OCI-LY1 (cell line): ENCODE data around the gene LIMA1.
"Not testable (repeated sequence)": the region's sequence is repeated elsewhere in the genome, so short reads cannot be mapped to it uniquely, and the experiment has no call there.

ENCODE experiments used
- H2AFZ ChIP-seq: fragments of 200-600 bp; sonication (generic), shearing (Covaris generic); 2 replicates; pipeline ENCODE4 v1.6.0; 2014; ENCODE audit warnings: antibody characterized with exemption, mild to moderate bottlenecking, low read length
- H3F3A ChIP-seq: fragments of 200-600 bp; sonication (generic), shearing (Covaris generic); 2 replicates; pipeline ENCODE4 v1.6.0; 2014; ENCODE audit warnings: mild to moderate bottlenecking, antibody characterized with exemption, low read length, moderate library complexity; ENCODE audit not compliant: insufficient read depth
- H3K27ac ChIP-seq: fragments of 200-600 bp; sonication (generic); 2 replicates; pipeline ENCODE4 v1.5.1; 2014; ENCODE audit warnings: low read length, mixed run types, mild to moderate bottlenecking, low read depth; ENCODE audit not compliant: poor library complexity, severe bottlenecking
- H3K27me3 ChIP-seq: fragments of 200-600 bp; sonication (generic); 2 replicates; pipeline ENCODE4 v1.6.0; 2014; ENCODE audit warnings: antibody characterized with exemption, mild to moderate bottlenecking, low read length, moderate library complexity; ENCODE audit not compliant: insufficient read depth
- H3K36me3 ChIP-seq: fragments of 200-600 bp; sonication (generic); 2 replicates; pipeline ENCODE4 v1.6.1; 2014; ENCODE audit warnings: mild to moderate bottlenecking, antibody characterized with exemption, low read length, moderate library complexity, mixed read lengths; ENCODE audit not compliant: insufficient read depth
- H3K4me1 ChIP-seq: fragments of 200-600 bp; sonication (generic); 2 replicates; pipeline ENCODE4 v1.5.1; 2014; ENCODE audit warnings: mild to moderate bottlenecking, low read length, moderate library complexity; ENCODE audit not compliant: insufficient read depth, severe bottlenecking
- H3K4me2 ChIP-seq: fragments of 200-600 bp; sonication (generic), shearing (Covaris generic); 2 replicates; pipeline ENCODE4 v1.6.1; 2014; ENCODE audit warnings: low read length
- H3K4me3 ChIP-seq: fragments of 200-600 bp; sonication (generic); 2 replicates; pipeline ENCODE4 v1.5.1; 2014; ENCODE audit warnings: low read length, low read depth, mild to moderate bottlenecking, mixed read lengths; ENCODE audit not compliant: poor library complexity, severe bottlenecking
- H3K79me2 ChIP-seq: fragments of 200-600 bp; shearing (Covaris generic); 2 replicates; pipeline ENCODE4 v1.6.1; 2016; ENCODE audit warnings: mixed run types, low read length, mixed read lengths; ENCODE audit not compliant: insufficient read depth
- H3K9ac ChIP-seq: fragments of 200-600 bp; sonication (generic), shearing (Covaris generic); 2 replicates; pipeline ENCODE4 v1.6.1; 2014; ENCODE audit warnings: mild to moderate bottlenecking, low read length, mixed read lengths
- H3K9me2 ChIP-seq: fragments of 200-600 bp; sonication (generic), shearing (Covaris generic); 2 replicates; pipeline ENCODE4 v1.6.1; 2014; ENCODE audit warnings: low read depth, mild to moderate bottlenecking, low read length, mixed read lengths
- H3K9me3 ChIP-seq: fragments of 200-600 bp; shearing (Covaris generic); 2 replicates; pipeline ENCODE4 v1.6.1; 2014; ENCODE audit warnings: low read length, mixed read lengths
- H4K20me1 ChIP-seq: fragments of 200-600 bp; sonication (generic), shearing (Covaris generic); 2 replicates; pipeline ENCODE4 v1.6.0; 2016; ENCODE audit warnings: mild to moderate bottlenecking, low read length; ENCODE audit not compliant: insufficient read depth
- EZH2 ChIP-seq: fragments of 200-600 bp; sonication (generic), shearing (Covaris generic); IDR thresholded peaks from 2 replicates; pipeline ENCODE4 v1.8.0; 2017; ENCODE audit warnings: borderline replicate concordance, mixed run types, mild to moderate bottlenecking, antibody characterized with exemption, low read length, moderate library complexity, mixed read lengths
- TF ChIP-seq, protein P1 (sequence below): fragments of 200-600 bp; sonication (generic), shearing (Covaris generic); IDR thresholded peaks from 2 replicates; pipeline ENCODE4 v1.5.1; 2017; ENCODE audit warnings: mild to moderate bottlenecking, antibody characterized with exemption, low read length, moderate library complexity, mixed read lengths

LIMA1 gene

DNA sequence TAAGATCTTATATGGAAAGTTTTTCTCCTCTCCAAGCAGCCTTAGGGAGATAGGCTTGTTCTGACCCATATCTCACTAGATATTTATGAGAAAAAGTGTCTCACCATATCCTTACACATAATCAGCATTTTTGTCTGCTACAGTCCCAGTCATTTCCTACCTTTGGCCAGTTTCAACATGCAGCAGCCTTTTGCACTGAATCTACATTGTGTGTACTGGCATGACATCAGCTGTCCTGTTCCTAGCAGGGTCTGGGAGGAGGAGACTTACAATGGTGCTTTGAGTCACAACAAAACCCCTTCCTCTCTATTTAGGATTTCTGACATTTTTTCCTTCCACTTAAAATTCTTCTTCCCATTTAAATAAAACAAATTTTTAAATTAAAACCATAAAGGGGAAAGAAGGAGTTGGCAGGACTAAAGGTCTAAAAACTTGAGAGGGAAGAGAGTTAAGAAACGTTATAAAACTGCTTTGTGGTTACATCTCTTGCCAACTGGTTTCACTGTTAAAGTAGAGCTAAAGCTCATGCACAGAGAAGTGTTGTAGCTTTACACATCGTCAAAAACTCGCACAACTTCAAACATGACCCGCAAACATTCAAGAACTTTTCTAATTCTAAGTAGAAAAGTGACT is 62.8 kb downstream of the LIMA1 start:
- H3K9ac ChIP-seq = no peak overlapping the region; the same call in 1 of the 2 replicates
- peak overlapping the region; percentile 53 for H3K4me3 ChIP-seq
- peaks cover 29% of the 10 kb centered on the region for H3K4me1 ChIP-seq
- TF ChIP-seq, protein P1, sequence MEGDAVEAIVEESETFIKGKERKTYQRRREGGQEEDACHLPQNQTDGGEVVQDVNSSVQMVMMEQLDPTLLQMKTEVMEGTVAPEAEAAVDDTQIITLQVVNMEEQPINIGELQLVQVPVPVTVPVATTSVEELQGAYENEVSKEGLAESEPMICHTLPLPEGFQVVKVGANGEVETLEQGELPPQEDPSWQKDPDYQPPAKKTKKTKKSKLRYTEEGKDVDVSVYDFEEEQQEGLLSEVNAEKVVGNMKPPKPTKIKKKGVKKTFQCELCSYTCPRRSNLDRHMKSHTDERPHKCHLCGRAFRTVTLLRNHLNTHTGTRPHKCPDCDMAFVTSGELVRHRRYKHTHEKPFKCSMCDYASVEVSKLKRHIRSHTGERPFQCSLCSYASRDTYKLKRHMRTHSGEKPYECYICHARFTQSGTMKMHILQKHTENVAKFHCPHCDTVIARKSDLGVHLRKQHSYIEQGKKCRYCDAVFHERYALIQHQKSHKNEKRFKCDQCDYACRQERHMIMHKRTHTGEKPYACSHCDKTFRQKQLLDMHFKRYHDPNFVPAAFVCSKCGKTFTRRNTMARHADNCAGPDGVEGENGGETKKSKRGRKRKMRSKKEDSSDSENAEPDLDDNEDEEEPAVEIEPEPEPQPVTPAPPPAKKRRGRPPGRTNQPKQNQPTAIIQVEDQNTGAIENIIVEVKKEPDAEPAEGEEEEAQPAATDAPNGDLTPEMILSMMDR = no peak
- no peak for TF ChIP-seq EZH2
- H4K20me1 ChIP-seq = no peaks in the 10 kb centered on the region
- H3K27me3 ChIP-seq = no peaks in the 10 kb centered on the region
- H3F3A ChIP-seq = no peaks in the 10 kb centered on the region
- no peaks in the 10 kb centered on the region for H3K9me3 ChIP-seq
- H3K9me2 ChIP-seq = no peaks in the 10 kb centered on the region
- peak overlapping the region; percentile 75 for H3K27ac ChIP-seq
- H3K4me2 ChIP-seq = peak overlapping the region; percentile 66
- no peaks in the 10 kb centered on the region for H3K79me2 ChIP-seq
- H2AFZ ChIP-seq = no peak overlapping the region
- H3K36me3 ChIP-seq = no peaks in the 10 kb centered on the region

DNA sequence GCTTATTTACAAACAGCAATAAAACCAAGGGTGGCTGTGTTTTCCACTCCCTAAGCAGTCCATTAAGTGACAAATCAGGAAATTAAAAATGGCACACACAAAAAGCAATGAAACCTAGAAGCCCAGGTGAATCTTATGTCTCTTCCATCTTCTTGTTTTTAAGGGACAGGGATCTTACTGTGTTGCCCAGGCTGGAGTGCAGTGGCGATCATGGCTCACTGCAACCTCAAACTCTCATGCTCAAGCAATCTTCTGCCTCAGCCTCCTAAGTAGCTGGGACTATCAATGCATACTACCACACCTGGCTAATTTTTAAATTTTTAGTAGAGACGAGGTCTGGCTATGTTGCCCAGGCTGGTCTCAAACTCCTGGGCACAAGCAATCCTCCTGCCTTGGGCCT is 63.8 kb downstream of the LIMA1 start:
- no peak overlapping the region for H3K4me3 ChIP-seq

DNA sequence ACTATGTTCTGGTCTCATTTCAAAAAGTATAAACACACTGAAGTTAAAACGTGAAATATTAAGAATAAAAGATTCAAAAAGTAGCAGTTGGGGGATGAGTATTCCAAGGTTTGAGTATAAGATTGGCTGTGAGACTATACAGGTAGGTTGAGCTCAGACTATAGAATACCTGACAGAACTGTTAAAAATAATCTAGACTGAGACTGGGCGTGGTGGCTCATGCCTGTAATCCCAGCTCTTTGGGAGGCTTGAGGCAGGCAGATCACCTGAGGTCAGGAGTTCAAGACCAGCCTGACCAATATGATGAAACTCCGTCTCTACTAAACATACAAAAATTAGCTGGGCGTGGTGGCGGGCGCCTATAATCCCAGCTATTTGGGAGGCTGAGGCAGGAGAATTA is 64.3 kb downstream of the LIMA1 start:
- not testable (repeated sequence) for H3K4me2 ChIP-seq

More for the DNA sequence above, 63.8 kb downstream of the LIMA1 start:
- Histone ChIP-seq H3K9me3 (no peaks in the 10 kb centered on the region), H4K20me1 (no peaks in the 10 kb centered on the region), H3K9ac (no peak overlapping the region), H3K27me3 (no peaks in the 10 kb centered on the region), H2AFZ (no peak overlapping the region), H3K27ac (no peak overlapping the region), H3K9me2 (no peaks in the 10 kb centered on the region), H3K79me2 (no peaks in the 10 kb centered on the region), H3K4me2 (no peak overlapping the region), H3K36me3 (no peaks in the 10 kb centered on the region), H3K4me1 (peaks cover 28% of the 10 kb centered on the region), H3F3A (no peaks in the 10 kb centered on the region)
- TF ChIP-seq EZH2 = no peak
- TF ChIP-seq, protein P1 = no peak

DNA sequence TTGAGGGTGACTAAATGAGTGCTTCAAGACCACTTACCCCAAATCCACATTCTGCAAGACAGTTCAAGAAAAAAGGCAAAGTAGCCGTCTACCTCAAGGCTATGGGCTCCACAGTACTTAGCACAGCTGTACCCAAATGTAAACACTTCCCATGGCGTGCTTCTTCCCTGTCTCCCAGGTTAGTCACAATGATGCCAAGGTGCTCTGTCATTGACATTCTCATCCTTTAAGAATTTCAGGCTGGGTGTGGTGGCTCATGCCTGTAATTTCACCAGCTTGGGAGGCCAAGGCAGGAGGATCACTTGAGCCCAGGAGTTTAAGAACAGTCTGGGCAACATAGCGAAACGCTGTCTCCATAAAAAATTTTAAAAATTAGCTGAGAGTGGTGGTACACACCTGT is 64.9 kb downstream of the LIMA1 start:
- Histone ChIP-seq H2AFZ (no peak overlapping the region), H3K9me3 (no peaks in the 10 kb centered on the region), H4K20me1 (no peaks in the 10 kb centered on the region), H3K9me2 (no peaks in the 10 kb centered on the region), H3K9ac (no peak overlapping the region), H3K79me2 (no peaks in the 10 kb centered on the region), H3K4me2 (no peak overlapping the region), H3K36me3 (no peaks in the 10 kb centered on the region), H3K27ac (no peak overlapping the region), H3K27me3 (no peaks in the 10 kb centered on the region), H3K4me1 (peaks cover 20% of the 10 kb centered on the region), H3F3A (no peaks in the 10 kb centered on the region), H3K4me3 (no peak overlapping the region)
- no peak for TF ChIP-seq EZH2
- TF ChIP-seq, protein P1 = no peak

More for the DNA sequence above, 64.3 kb downstream of the LIMA1 start:
- not testable (repeated sequence) for H3K36me3 ChIP-seq, H3K9ac ChIP-seq, H3K9me2 ChIP-seq, H2AFZ ChIP-seq, H3K27ac ChIP-seq, H3K4me3 ChIP-seq, H4K20me1 ChIP-seq, H3K9me3 ChIP-seq, H3K27me3 ChIP-seq, H3K79me2 ChIP-seq, H3F3A ChIP-seq
- peaks cover 23% of the 10 kb centered on the region for H3K4me1 ChIP-seq
